Natural killer cell (primary cell): ENCODE results near the gene SYTL5. TPM values are rescaled to one million over a fixed set of nuclear protein-coding genes. Genes with fewer than 3 reads are reported as not detected.

ENCODE experiments used
- ATAC-seq, 3 donors: fragments of 150-1000 bp in 2 of 3; fragments of 200-7000 bp in 1 of 3; cut with Tn5 transposase; 1 replicate in 1 of 3; 2 replicates in 2 of 3; pipeline ENCODE4 v1.10.0; 2021; ENCODE audit warnings: mild to moderate bottlenecking in 2 of 3, moderate library complexity in 2 of 3
- DNase-seq, 2 donors: peaks; one replicate each; pipeline versions ENCODE4 v3.0.0 to v3.0.0-alpha.2; 2013 to 2021; ENCODE audit warnings: mixed read lengths in 1 of 2
- H3K27ac ChIP-seq: one replicate; pipeline ENCODE4 v1.5.1; 2013; ENCODE audit warnings: mild to moderate bottlenecking, low read length
- H3K27me3 ChIP-seq: one replicate; pipeline ENCODE4 v1.6.1; 2013; ENCODE audit warnings: low read length; ENCODE audit not compliant: control insufficient read depth, insufficient read depth
- H3K36me3 ChIP-seq: one replicate; pipeline ENCODE4 v1.6.1; 2013; ENCODE audit warnings: low read length; ENCODE audit not compliant: control insufficient read depth, insufficient read depth
- H3K4me1 ChIP-seq: one replicate; pipeline ENCODE4 v1.6.1; 2013; ENCODE audit warnings: low read length; ENCODE audit not compliant: control insufficient read depth, insufficient read depth
- H3K4me3 ChIP-seq: one replicate; pipeline ENCODE4 v1.5.1; 2013; ENCODE audit warnings: low read length
- H3K9me3 ChIP-seq: one replicate; pipeline ENCODE4 v1.6.1; 2013; ENCODE audit warnings: low read length; ENCODE audit not compliant: control insufficient read depth, insufficient read depth
- H3K27ac Mint-ChIP-seq, 2 donors: one replicate each; pipeline ENCODE4 v1.8.0; 2022; ENCODE audit warnings: mild to moderate bottlenecking in 2 of 2, mixed read lengths in 2 of 2, moderate library complexity in 1 of 2
- H3K27me3 Mint-ChIP-seq, 2 donors: one replicate each; pipeline ENCODE4 v1.8.0; 2022; ENCODE audit warnings: low read depth in 2 of 2, mixed read lengths in 2 of 2
- H3K36me3 Mint-ChIP-seq: one replicate; pipeline ENCODE4 v1.8.0; 2022; ENCODE audit warnings: mixed read lengths
- H3K4me1 Mint-ChIP-seq, 2 donors: one replicate each; pipeline ENCODE4 v1.8.0; 2022; ENCODE audit warnings: mixed read lengths in 2 of 2
- H3K4me3 Mint-ChIP-seq: one replicate; pipeline ENCODE4 v1.8.0; 2022; ENCODE audit warnings: mild to moderate bottlenecking, moderate library complexity, mixed read lengths
- H3K9me3 Mint-ChIP-seq, 2 donors: one replicate each; pipeline ENCODE4 v1.8.0; 2022; ENCODE audit warnings: mixed read lengths in 2 of 2
- CTCF ChIP-seq: fragments of 200-600 bp; IDR thresholded peaks from one replicate; pipeline ENCODE4 v1.8.0; 2022; ENCODE audit warnings: antibody characterized with exemption
- WGBS: methylation state at CpG from one replicate; pipeline ENCODE4 v1.1.7; 2013; ENCODE audit warnings: missing lambda C conversion rate; ENCODE audit not compliant: insufficient coverage; 5-methylcytosine and 5-hydroxymethylcytosine counted together
- intact Hi-C: fragments of 100-400 bp; cut with micrococcal nuclease; formaldehyde crosslinking; loops from one replicate; pipeline ENCODE4 v1.14.2; 2022
- total RNA-seq, 4 donors: library from RNA; stranded (reverse); fragments of 120-200 nt in 1 of 4; gene quantifications; one replicate each; pipeline versions ENCODE4 v1.2.3 to v1.2.4, GENCODE V29; 2013 to 2022

Gene SYTL5
- total RNA-seq, 3 donors from 2014 or later (not counting 1 experiment from before 2014, with no cell fraction given), result 0.05 TPM; not detected in 2

- H3K36me3 ChIP-seq, result no peaks in the 10 kb centered on the region
These were observed 13.2 kb upstream of the SYTL5 start for GRCh38 chrX:37993176-37993575.

GRCh38 chrX:37993837-37994619, 12.3 kb upstream of the SYTL5 start:
- Mint-ChIP-seq H3K4me1 (no peaks in the 10 kb centered on the region), H3K36me3 (no peaks in the 10 kb centered on the region), H3K27me3 (peaks cover 0 to 11% of the 10 kb centered on the region in 2 donors), H3K4me3 (no peak overlapping the region), H3K9me3 (no peaks in the 10 kb centered on the region), H3K27ac (no peak overlapping the region)
- no peaks in the 10 kb centered on the region for H3K27me3 ChIP-seq
- intact Hi-C loops, result no loop called here
- no peak for ATAC-seq
- 87% methylated on average over 7 of the region's 7 CpGs for WGBS
- no peaks in the 10 kb centered on the region for H3K4me1 ChIP-seq
- H3K36me3 ChIP-seq, result no peaks in the 10 kb centered on the region
- no peak overlapping the region for H3K27ac ChIP-seq
- no peak for TF ChIP-seq CTCF
- peak in 1 of 2 donors; percentile 49 for DNase-seq
- no peak overlapping the region for H3K4me3 ChIP-seq
- no peaks in the 10 kb centered on the region for H3K9me3 ChIP-seq

More at GRCh38 chrX:37993176-37993575, 13.2 kb upstream of the SYTL5 start:
- Mint-ChIP-seq H3K36me3 (no peaks in the 10 kb centered on the region), H3K27ac (no peak overlapping the region), H3K4me3 (no peak overlapping the region), H3K4me1 (no peaks in the 10 kb centered on the region), H3K9me3 (no peaks in the 10 kb centered on the region), H3K27me3 (peaks cover 0 to 9% of the 10 kb centered on the region in 2 donors)
- H3K4me1 ChIP-seq, result no peaks in the 10 kb centered on the region
- DNase-seq, result no peak
- no peak for ATAC-seq
- H3K27ac ChIP-seq, result no peak overlapping the region
- H3K9me3 ChIP-seq, result no peaks in the 10 kb centered on the region
- 88% methylated on average over 2 of the region's 3 CpGs for WGBS
- intact Hi-C loops, result no loop called here
- no peak overlapping the region for H3K4me3 ChIP-seq
- no peaks in the 10 kb centered on the region for H3K27me3 ChIP-seq
- no peak for TF ChIP-seq CTCF

- no peaks in the 10 kb centered on the region for H3K36me3 ChIP-seq
- H3K4me3 Mint-ChIP-seq, result no peak overlapping the region
- H3K27me3 Mint-ChIP-seq, result peaks cover 0 to 9% of the 10 kb centered on the region in 2 donors
- WGBS, result 92% methylated on average over 1 of the region's 1 CpG
- H3K27ac Mint-ChIP-seq, result no peak overlapping the region
- no peak for TF ChIP-seq CTCF
- ATAC-seq, result no peak
- H3K9me3 Mint-ChIP-seq, result no peaks in the 10 kb centered on the region
- H3K4me1 ChIP-seq, result no peaks in the 10 kb centered on the region
- H3K27ac ChIP-seq, result no peak overlapping the region
- no peaks in the 10 kb centered on the region for H3K9me3 ChIP-seq
- H3K36me3 Mint-ChIP-seq, result no peaks in the 10 kb centered on the region
- no peak overlapping the region for H3K4me3 ChIP-seq
- H3K4me1 Mint-ChIP-seq, result no peaks in the 10 kb centered on the region
- intact Hi-C loops, result no loop called here
- no peak for DNase-seq
- H3K27me3 ChIP-seq, result no peaks in the 10 kb centered on the region
These were observed 10.9 kb upstream of the SYTL5 start for GRCh38 chrX:37995428-37995827.

- Histone ChIP-seq H3K4me1 (no peaks in the 10 kb centered on the region), H3K36me3 (no peaks in the 10 kb centered on the region), H3K27ac (no peak overlapping the region), H3K27me3 (no peaks in the 10 kb centered on the region), H3K9me3 (no peaks in the 10 kb centered on the region), H3K4me3 (no peak overlapping the region)
- DNase-seq (no peak), ATAC-seq (no peak)
- intact Hi-C loops, result no loop called here
- no peak overlapping the region for H3K4me3 Mint-ChIP-seq
- WGBS, result 96% methylated on average over 7 of the region's 8 CpGs
- peaks cover 0 to 3% of the 10 kb centered on the region in 2 donors for H3K9me3 Mint-ChIP-seq
- no peaks in the 10 kb centered on the region for H3K4me1 Mint-ChIP-seq
- no peaks in the 10 kb centered on the region for H3K36me3 Mint-ChIP-seq
- peaks cover 3 to 9% of the 10 kb centered on the region in 2 donors for H3K27me3 Mint-ChIP-seq
- TF ChIP-seq CTCF, result no peak
- no peak overlapping the region for H3K27ac Mint-ChIP-seq
These were observed 9.3 kb upstream of the SYTL5 start for GRCh38 chrX:37997096-37997495.
